ENCODE results near the gene CNIH4. TPM values are rescaled to one million over a fixed set of nuclear protein-coding genes. Genes with fewer than 3 reads are reported as not detected.

Gene CNIH4
- total RNA-seq, 2 experiments from 2014 or later: 24.1 to 28.6 TPM

DNA sequence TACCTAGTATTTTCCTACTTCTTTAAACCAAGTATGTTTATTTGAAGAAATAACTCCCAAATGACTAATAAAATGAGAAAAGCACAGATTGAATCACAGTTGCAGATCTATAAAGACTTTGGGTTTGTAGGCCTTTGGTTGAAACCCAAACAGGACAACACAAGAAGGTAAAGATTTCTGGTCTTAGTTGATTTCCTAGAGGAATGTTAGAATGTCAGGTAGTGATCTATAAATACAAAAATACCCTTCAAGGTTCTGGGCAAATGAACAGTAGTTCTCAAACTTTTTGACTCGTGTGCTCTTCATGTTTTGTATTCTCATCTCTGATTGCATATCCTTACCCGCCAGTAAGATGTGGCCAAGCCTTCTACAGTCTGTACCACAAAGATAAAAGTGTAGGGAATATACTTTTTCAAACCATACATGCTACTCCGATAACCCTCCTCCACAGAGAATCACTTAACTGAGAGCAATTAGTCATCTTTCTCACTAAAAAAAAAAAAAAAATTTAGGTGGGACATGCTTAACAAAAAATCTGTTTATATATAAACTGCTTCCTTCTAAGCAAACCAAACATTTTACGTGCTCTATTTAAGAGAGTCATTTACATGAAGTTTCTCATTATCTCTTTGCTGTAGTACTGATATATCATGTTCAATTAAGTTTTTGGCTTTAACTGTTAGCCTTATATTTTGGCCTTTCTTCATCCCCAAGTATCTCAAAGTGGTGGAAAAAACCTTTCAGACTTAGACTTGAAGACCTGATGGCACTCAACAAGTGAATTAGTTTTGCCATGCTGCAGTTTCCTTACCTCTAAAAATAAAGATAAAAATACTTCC is 36.0 kb downstream of the CNIH4 start:
- Histone ChIP-seq H3K27ac (ENCODE audit: low read depth, low read length, poor library complexity, severe bottlenecking) (no peak overlapping the region), H4K20me1 (ENCODE audit: insufficient read depth, low read length) (no peaks in the 10 kb centered on the region), H2AFZ (ENCODE audit: low read length) (no peak overlapping the region), H3K9me3 (ENCODE audit: low read length) (no peaks in the 10 kb centered on the region), H3K4me2 (ENCODE audit: low read length) (no peak overlapping the region), H3K4me1 (ENCODE audit: insufficient read depth, low read length, poor library complexity, severe bottlenecking) (no peaks in the 10 kb centered on the region), H3K9me2 (ENCODE audit: insufficient read depth, low read length) (no peaks in the 10 kb centered on the region), H3K79me2 (ENCODE audit: insufficient read depth, low read depth, low read length) (no peaks in the 10 kb centered on the region), H3K4me3 (ENCODE audit: low read depth, low read length, poor library complexity, severe bottlenecking) (no peak overlapping the region), H3K36me3 (ENCODE audit: insufficient read depth, low read length) (peaks cover 98% of the 10 kb centered on the region)
- POLR2A ChIA-PET: no interaction called here
- TF ChIP-seq EZH2phosphoT487 (IDR thresholded peaks at IDR 0.05; ENCODE audit: borderline replicate concordance, low read depth, low read length): no peak
- TF ChIP-seq, protein P1, sequence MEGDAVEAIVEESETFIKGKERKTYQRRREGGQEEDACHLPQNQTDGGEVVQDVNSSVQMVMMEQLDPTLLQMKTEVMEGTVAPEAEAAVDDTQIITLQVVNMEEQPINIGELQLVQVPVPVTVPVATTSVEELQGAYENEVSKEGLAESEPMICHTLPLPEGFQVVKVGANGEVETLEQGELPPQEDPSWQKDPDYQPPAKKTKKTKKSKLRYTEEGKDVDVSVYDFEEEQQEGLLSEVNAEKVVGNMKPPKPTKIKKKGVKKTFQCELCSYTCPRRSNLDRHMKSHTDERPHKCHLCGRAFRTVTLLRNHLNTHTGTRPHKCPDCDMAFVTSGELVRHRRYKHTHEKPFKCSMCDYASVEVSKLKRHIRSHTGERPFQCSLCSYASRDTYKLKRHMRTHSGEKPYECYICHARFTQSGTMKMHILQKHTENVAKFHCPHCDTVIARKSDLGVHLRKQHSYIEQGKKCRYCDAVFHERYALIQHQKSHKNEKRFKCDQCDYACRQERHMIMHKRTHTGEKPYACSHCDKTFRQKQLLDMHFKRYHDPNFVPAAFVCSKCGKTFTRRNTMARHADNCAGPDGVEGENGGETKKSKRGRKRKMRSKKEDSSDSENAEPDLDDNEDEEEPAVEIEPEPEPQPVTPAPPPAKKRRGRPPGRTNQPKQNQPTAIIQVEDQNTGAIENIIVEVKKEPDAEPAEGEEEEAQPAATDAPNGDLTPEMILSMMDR (conservative IDR thresholded peaks at IDR 0.05; ENCODE audit: low read length): no peak
- no TSS peak for BruUV-seq (replicated peaks)
- DNase-seq (ENCODE audit: low spot score): no peak
- intact Hi-C loops (cut with micrococcal nuclease; ENCODE audit: unreplicated experiment): no loop called here
- CTCF ChIA-PET (ENCODE audit: unreplicated experiment): no interaction called here

DNA sequence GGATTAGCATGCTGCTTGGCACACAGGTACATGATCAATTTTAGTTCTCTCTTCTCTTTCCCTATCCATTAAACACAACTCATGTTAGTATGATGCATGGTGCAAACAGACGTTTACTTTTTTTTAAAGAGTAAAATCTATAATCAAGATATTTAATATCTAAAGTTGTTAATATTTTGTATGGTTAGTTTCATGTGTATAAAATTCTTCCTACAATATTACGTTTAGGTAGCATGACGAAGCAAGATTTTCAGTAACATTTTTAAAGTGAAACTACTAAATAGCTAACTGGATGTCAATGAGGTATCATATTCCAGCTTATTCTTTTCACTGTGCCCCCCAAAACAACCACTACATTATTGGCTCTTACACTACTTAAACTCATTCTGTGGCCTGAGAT is 36.6 kb downstream of the CNIH4 start:
- BruUV-seq (replicated peaks): no TSS peak
- ChIA-PET CTCF (ENCODE audit: unreplicated experiment) (no interaction called here), POLR2A (no interaction called here)
- H3K36me3 ChIP-seq (ENCODE audit: insufficient read depth, low read length): peaks cover 98% of the 10 kb centered on the region
- no peaks in the 10 kb centered on the region for H3K9me2 ChIP-seq (ENCODE audit: insufficient read depth, low read length)
- H3K4me1 ChIP-seq (ENCODE audit: insufficient read depth, low read length, poor library complexity, severe bottlenecking): no peaks in the 10 kb centered on the region
- H3K4me3 ChIP-seq (ENCODE audit: low read depth, low read length, poor library complexity, severe bottlenecking): no peak overlapping the region
- H3K9me3 ChIP-seq (ENCODE audit: low read length): no peaks in the 10 kb centered on the region
- intact Hi-C loops (cut with micrococcal nuclease; ENCODE audit: unreplicated experiment): no loop called here
- no peak overlapping the region for H3K4me2 ChIP-seq (ENCODE audit: low read length)
- DNase-seq (ENCODE audit: low spot score): no peak
- TF ChIP-seq EZH2phosphoT487 (IDR thresholded peaks at IDR 0.05; ENCODE audit: borderline replicate concordance, low read depth, low read length): no peak
- TF ChIP-seq, protein P1 (conservative IDR thresholded peaks at IDR 0.05; ENCODE audit: low read length): no peak
- no peaks in the 10 kb centered on the region for H4K20me1 ChIP-seq (ENCODE audit: insufficient read depth, low read length)
- H3K27ac ChIP-seq (ENCODE audit: low read depth, low read length, poor library complexity, severe bottlenecking): no peak overlapping the region
- H3K79me2 ChIP-seq (ENCODE audit: insufficient read depth, low read depth, low read length): no peaks in the 10 kb centered on the region
- H2AFZ ChIP-seq (ENCODE audit: low read length): no peak overlapping the region

DNA sequence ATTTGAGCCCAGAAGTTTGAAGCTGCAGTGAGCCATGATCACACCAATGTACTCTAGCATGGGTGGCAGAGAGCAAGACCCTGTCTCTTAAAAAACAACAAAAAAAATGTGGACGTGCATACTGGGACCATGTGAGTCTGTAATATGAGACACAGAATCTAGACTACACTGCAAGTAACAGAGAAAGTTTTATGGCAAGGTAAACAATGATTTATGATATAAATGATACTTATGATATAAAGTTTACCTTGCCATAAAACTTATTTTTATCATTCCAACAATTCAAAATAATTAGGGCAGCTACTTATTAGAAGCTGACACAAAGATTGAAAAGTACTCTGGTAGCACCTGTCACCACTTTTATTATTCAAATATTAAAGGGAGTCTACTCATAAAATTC is 43.2 kb downstream of the CNIH4 start:
- no peak overlapping the region for H3K4me3 ChIP-seq (ENCODE audit: low read depth, low read length, poor library complexity, severe bottlenecking)
- no TSS peak for BruUV-seq (replicated peaks)
- H3K9me3 ChIP-seq (ENCODE audit: low read length): no peaks in the 10 kb centered on the region
- ChIA-PET POLR2A (interaction anchor here (0.7 to 2.3 kb wide), 6 partner anchors 8 to 39 kb away, joined by 3 to 5 read pairs (median 4); no protein-coding TSS in a partner anchor), CTCF (ENCODE audit: unreplicated experiment) (no interaction called here)
- H3K27ac ChIP-seq (ENCODE audit: low read depth, low read length, poor library complexity, severe bottlenecking): no peak overlapping the region
- H3K4me1 ChIP-seq (ENCODE audit: insufficient read depth, low read length, poor library complexity, severe bottlenecking): no peaks in the 10 kb centered on the region
- H4K20me1 ChIP-seq (ENCODE audit: insufficient read depth, low read length): no peaks in the 10 kb centered on the region
- no peaks in the 10 kb centered on the region for H3K9me2 ChIP-seq (ENCODE audit: insufficient read depth, low read length)
- intact Hi-C loops (cut with micrococcal nuclease; ENCODE audit: unreplicated experiment): no loop called here
- TF ChIP-seq, protein P1 (conservative IDR thresholded peaks at IDR 0.05; ENCODE audit: low read length): no peak
- no peak for TF ChIP-seq EZH2phosphoT487 (IDR thresholded peaks at IDR 0.05; ENCODE audit: borderline replicate concordance, low read depth, low read length)
- H3K79me2 ChIP-seq (ENCODE audit: insufficient read depth, low read depth, low read length): no peaks in the 10 kb centered on the region
- no peak for DNase-seq (ENCODE audit: low spot score)
- no peak overlapping the region for H3K4me2 ChIP-seq (ENCODE audit: low read length)
- H3K36me3 ChIP-seq (ENCODE audit: insufficient read depth, low read length): peaks cover 95% of the 10 kb centered on the region
- H2AFZ ChIP-seq (ENCODE audit: low read length): no peak overlapping the region
